ENCODE results near the gene IHH. TPM values are rescaled to one million over a fixed set of nuclear protein-coding genes. Genes with fewer than 3 reads are reported as not detected.

Gene IHH
- not detected for total RNA-seq (ENCODE audit: unreplicated experiment)
- long read RNA-seq, result 0 reads

DNA sequence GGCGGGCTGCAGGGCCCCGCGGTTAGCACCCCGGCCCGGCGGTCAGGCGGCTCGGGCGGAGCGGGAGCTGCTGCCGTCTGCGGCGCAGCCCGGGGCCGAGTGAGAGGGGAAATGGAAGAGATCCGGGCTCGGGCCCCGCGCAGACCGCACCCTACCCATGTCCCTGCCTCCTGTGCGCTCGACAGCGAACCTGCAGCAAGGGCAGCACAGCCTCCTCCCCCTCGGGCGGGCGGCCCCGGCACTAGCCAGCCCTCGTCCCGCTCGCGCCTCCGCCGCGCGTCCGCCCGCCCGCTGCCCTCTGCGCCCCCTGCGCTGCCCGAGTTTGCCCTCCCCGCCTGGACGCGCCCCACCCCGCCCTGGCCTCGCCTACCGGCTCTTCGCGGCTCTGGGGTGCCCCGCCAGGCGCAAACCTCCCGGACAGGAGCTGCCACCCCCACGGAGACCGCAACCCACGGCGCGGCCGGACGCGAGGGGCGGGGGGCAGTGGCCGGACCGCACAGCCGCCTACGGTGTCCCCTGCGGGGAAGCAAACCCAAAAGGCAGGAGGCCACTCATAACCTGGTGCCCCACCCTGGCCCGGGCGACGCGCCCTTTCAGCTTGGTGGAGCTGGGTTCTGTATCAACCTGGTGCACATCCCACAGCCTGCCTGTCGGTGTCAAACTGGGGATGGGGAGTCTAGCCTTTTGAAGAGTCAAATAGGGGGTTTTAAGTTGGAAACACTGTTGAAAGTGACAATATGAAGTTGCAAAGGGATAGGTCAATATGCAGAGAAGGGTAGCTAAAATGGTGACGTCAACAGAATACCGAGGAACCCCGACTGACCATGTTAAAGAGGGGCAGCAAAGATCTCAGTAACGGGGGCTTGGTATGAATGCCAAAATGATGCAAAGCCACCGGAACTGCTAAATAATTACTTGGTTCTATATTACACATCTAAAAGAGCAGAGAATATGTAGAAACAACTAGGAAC, at the start of gene IHH:
Gene IHH, minus strand, starts transcription at position 101 of the 971 bp plus-strand sequence. CDS start 454 bp downstream, outside the sequence.
- peaks cover 4% of the 10 kb centered on the region for H3K4me1 Mint-ChIP-seq (ENCODE audit: unreplicated experiment)
- peak within 1 kb of the TSS; percentile 67 for H3K27ac Mint-ChIP-seq (ENCODE audit: unreplicated experiment)
- TF ChIP-seq, protein P1, sequence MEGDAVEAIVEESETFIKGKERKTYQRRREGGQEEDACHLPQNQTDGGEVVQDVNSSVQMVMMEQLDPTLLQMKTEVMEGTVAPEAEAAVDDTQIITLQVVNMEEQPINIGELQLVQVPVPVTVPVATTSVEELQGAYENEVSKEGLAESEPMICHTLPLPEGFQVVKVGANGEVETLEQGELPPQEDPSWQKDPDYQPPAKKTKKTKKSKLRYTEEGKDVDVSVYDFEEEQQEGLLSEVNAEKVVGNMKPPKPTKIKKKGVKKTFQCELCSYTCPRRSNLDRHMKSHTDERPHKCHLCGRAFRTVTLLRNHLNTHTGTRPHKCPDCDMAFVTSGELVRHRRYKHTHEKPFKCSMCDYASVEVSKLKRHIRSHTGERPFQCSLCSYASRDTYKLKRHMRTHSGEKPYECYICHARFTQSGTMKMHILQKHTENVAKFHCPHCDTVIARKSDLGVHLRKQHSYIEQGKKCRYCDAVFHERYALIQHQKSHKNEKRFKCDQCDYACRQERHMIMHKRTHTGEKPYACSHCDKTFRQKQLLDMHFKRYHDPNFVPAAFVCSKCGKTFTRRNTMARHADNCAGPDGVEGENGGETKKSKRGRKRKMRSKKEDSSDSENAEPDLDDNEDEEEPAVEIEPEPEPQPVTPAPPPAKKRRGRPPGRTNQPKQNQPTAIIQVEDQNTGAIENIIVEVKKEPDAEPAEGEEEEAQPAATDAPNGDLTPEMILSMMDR (IDR thresholded peaks at IDR 0.05; ENCODE audit: unreplicated experiment), result no peak
- peaks cover 30% of the 10 kb centered on the region for H3K27me3 Mint-ChIP-seq (ENCODE audit: unreplicated experiment)
- H3K9me3 Mint-ChIP-seq (ENCODE audit: unreplicated experiment), result no peaks in the 10 kb centered on the region
- peak; percentile 23 for DNase-seq (ENCODE audit: low spot score)
- H3K36me3 Mint-ChIP-seq (ENCODE audit: low read depth, unreplicated experiment), result peaks cover 3% of the 10 kb centered on the region
- peak within 1 kb of the TSS; percentile 56 for H3K4me3 Mint-ChIP-seq (ENCODE audit: unreplicated experiment)

DNA sequence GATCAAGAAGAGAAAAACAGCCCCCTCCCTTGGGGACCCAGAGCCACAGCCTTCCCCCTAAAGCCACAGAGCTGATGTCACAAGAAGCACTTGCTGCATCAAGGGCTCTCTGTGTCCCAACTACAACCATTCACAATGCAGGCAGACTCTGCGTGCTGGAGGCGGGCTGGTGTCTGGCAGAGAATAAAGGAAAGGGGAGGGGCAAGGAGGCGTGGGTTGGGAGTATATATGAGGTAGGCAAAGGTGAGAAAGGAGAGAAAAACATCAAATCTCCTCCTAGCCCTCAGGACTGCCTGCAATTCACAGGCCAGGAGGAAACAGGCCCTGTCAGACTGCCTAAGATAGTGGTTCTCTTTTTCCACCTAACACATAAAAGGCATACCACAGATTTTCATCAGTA, 48.8 kb upstream of the IHH start:
- Mint-ChIP-seq H3K36me3 (ENCODE audit: low read depth, unreplicated experiment) (no peaks in the 10 kb centered on the region), H3K27ac (ENCODE audit: unreplicated experiment) (no peak overlapping the region), H3K9me3 (ENCODE audit: unreplicated experiment) (no peaks in the 10 kb centered on the region), H3K27me3 (ENCODE audit: unreplicated experiment) (peaks cover 2% of the 10 kb centered on the region), H3K4me1 (ENCODE audit: unreplicated experiment) (peaks cover 6% of the 10 kb centered on the region), H3K4me3 (ENCODE audit: unreplicated experiment) (no peak overlapping the region)
- peak; percentile 33 for DNase-seq (ENCODE audit: low spot score)
- TF ChIP-seq, protein P1 (IDR thresholded peaks at IDR 0.05; ENCODE audit: unreplicated experiment), result no peak

DNA sequence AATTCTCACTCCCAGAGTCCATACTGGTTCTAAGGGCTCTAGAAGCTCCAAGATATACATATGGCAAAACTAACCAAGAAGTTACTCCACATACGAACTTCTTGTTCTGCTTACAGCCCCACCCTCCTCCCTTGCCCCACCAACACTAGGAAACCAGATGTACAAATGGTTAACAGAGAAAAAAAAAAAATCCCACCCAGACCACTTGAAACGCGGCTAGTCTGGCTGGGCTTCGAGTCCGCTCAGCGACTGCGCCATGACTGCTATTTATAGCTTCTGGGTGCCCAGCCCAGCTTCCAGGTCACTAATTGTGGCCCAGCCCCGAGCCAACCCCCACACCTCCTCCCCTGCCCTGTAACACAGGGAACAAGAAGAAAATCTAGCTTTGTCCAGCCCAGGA, 47.0 kb upstream of the IHH start:
- H3K9me3 Mint-ChIP-seq (ENCODE audit: unreplicated experiment), result no peaks in the 10 kb centered on the region
- H3K4me1 Mint-ChIP-seq (ENCODE audit: unreplicated experiment), result peaks cover 6% of the 10 kb centered on the region
- H3K36me3 Mint-ChIP-seq (ENCODE audit: low read depth, unreplicated experiment), result no peaks in the 10 kb centered on the region
- no peak for DNase-seq (ENCODE audit: low spot score)
- no peak overlapping the region for H3K4me3 Mint-ChIP-seq (ENCODE audit: unreplicated experiment)
- TF ChIP-seq, protein P1 (IDR thresholded peaks at IDR 0.05; ENCODE audit: unreplicated experiment), result no peak
- peaks cover 2% of the 10 kb centered on the region for H3K27me3 Mint-ChIP-seq (ENCODE audit: unreplicated experiment)
- H3K27ac Mint-ChIP-seq (ENCODE audit: unreplicated experiment), result no peak overlapping the region

DNA sequence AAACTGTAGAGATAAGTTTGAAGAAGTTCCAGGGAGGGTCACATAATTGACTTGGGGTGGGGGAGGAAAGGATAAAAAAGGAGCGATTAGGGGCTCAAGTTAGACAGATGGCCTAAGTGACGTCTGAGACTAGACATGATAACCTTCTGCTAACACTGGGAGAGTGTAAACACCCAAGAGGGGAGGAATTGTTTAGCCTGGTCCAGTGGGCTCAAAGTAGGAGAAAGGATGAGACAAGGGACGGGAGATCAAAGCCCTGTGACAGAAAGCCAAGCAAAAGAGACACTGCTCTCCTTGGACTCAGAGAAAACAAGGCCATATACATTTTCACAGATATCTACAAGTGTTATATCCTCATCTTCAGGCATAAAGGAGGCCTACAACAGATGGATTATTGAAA, 45.5 kb upstream of the IHH start:
- no peak overlapping the region for H3K4me3 Mint-ChIP-seq (ENCODE audit: unreplicated experiment)
- H3K36me3 Mint-ChIP-seq (ENCODE audit: low read depth, unreplicated experiment), result no peaks in the 10 kb centered on the region
- no peak for DNase-seq (ENCODE audit: low spot score)
- H3K4me1 Mint-ChIP-seq (ENCODE audit: unreplicated experiment), result peaks cover 6% of the 10 kb centered on the region
- peaks cover 2% of the 10 kb centered on the region for H3K27me3 Mint-ChIP-seq (ENCODE audit: unreplicated experiment)
- no peaks in the 10 kb centered on the region for H3K9me3 Mint-ChIP-seq (ENCODE audit: unreplicated experiment)
- TF ChIP-seq, protein P1 (IDR thresholded peaks at IDR 0.05; ENCODE audit: unreplicated experiment), result no peak
- no peak overlapping the region for H3K27ac Mint-ChIP-seq (ENCODE audit: unreplicated experiment)

Data from endothelial cell (in vitro differentiated cells).